ENCODE measurements around the gene IPO13.

The IPO13 gene

GRCh38 chr1:43946236-43947060 is at the start of gene IPO13:
TSS of gene IPO13 (plus strand) at chr1:43946950. CDS start at chr1:43947601, 651 bp downstream.
- peak; percentile 92 for DNase-seq

DNA sequence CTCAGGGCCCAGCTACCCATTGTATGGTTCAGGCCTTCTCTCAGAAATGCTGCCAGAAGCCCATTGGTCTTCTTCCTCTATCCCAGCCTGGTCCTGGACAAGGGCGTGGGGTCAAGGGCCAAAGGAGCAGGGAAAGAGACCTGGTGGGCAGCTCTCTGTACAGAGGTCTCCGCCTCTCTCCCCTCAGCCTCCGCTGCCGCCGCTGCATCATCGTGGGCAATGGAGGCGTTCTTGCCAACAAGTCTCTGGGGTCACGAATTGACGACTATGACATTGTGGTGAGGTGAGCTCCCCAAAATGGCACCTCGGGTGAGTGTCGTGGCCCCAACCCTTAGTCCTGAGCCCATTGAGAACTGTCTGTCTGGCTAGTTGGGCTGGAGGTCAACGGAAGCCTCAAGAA is 47.8 kb upstream of the IPO13 start:
- no peak for DNase-seq

DNA sequence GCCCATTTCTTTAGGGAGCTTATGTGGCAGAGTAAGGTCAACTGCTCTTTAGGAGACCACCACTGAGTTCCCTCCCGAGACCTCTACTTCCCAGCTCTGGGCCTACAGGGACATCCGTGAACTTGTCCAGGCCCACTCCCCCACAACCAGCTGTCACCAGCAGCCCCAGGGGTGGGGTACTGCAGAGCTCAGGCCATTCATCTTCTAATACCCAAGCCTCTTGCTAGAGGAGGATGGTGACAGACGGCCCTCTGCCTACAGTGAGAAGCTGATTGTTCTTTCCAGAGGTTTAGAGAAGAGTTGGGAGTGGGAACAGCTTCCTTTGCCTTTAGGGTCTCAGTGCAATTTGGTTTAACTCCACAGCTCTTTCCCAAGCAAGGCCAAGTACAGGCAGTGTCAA is 46.4 kb upstream of the IPO13 start:
- no peak for DNase-seq

GRCh38 chr1:43901196-43901961 is 45.4 kb upstream of the IPO13 start:
- no peak for DNase-seq

- DNase-seq: no peak
Observed at GRCh38 chr1:43902058-43902831, 44.5 kb upstream of the IPO13 start.

DNA sequence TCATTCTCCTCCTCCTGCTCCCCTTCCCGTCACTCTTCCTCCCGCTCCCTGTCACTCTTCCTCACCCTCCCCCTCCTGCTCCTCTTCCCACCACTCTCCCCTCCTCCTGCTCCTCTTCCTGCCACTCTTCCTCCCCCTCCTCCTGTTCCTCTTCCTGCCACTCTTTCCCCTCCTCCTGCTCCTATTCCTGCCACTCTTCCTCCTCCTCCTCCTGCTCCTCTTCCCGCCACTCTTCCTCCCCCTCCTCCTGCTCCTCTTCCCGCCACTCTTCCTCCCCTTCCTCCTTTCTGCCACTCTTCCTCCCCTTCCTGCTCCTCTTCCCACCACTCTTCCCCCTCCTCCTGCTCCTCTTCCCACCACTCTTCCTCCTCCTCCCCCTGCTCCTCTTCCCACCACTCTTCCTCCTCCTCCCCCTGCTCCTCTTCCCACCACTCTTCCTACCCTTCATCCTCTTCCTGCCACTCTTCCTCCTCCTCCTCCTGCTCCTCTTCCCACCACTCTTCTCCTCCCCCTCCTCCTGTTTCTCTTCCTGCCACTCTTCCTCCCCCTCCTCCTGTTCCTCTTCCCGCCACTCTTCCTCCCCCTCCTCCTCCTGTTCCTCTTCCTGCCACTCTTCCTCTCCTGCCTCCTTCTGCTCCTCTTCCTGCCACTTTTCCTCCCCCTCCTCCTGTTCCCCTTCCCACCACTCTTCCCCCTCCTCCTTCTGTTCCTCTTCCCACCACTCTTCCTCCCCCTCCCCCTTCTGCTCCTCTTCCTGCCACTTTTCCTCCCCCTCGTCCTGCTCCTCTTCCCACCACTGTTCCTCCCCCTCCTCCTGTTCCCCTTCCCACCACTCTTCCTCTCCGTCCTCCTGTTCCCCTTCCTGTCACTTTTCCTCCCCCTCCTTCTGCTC is 41.8 kb upstream of the IPO13 start:
- DNase-seq: no peak

DNA sequence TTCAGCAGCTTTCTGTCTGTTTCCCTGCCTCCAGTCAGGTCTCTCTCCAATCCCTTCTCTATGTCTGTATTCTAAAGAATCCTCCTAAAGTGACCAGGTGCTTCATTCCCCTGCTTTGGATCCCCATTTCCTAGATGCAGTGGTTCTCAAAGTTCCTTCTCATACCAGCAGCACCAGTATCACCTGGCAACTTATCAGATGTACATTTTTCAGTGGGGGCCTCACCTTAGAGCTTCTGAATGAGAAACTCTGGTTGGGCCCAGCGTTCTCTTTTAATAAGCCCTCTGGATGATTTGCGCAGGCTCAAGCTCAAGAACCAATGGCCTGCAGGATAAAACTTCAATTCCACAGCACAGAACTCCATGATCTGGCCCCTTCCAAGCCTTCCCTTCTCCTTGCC is 38.5 kb upstream of the IPO13 start:
- DNase-seq: no peak

- no peak for DNase-seq
Observed at GRCh38 chr1:43908858-43909257, 37.9 kb upstream of the IPO13 start.

- no peak for DNase-seq
Observed at GRCh38 chr1:43910343-43910742, 36.4 kb upstream of the IPO13 start.

DNA sequence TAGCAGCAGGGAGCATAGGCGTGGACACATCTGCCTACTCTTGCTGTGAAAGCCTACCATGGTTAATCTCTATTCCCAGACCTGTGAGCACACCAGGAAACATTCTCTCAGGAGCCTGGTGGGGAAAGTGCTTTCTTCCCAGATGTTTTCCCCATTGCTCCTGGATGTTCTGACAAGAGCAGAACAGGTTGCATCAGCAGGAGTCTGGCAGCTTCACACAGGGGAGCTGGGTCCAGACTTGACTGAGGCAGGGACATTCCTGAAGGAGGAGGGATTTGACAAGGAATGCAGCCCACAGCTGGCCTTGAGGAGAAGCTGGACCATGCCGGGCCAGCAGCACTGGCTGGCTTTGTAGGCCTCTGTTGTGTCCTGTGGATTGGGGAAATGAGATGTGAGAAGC is 34.1 kb upstream of the IPO13 start:
- DNase-seq: no peak

DNA sequence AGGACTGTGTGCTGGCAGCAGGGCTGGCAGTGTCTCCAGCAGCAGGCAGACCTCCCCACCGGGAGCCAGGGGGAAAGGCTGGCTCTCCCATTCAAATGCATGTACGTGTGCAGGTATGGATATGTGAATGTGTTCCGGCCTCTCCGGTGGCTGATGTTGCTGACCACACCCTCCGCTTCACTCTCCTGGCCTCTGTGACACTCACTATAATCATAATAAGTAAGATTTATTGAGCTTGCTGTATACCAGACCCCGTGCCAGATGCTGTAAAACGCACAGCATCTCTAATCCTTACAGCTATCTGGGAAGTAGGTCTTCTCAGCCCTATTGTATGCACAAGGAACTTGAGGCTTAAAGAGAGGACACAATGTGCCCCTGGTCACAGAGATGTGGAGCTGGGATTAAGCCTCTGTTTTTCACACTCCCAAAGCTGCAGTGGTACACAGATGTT is 33.7 kb upstream of the IPO13 start:
- no peak for DNase-seq

GRCh38 chr1:43913666-43914360 is 32.9 kb upstream of the IPO13 start:
- no peak for DNase-seq

GRCh38 chr1:43914576-43915525 is 31.9 kb upstream of the IPO13 start:
- DNase-seq: no peak

DNA sequence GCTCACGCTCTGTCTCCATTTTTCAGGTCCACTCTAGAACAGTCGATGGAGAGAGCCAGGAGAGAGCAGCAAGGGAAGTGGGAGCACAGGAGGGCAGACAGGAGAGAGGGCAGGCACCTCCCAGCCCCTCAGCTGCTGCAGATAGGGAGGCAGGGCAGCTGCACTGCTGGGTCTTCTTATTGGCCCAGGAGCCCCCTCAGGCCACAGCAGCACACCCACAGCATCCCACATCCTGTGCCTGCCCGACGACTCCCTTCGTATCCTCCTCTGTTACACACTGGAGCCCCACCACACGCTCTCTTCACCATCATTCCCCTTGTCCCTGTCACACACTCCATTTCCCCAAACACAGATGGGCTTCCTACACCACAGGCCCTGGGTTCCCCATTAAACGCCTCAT is 26.8 kb upstream of the IPO13 start:
- DNase-seq: no peak

GRCh38 chr1:43921022-43921421 is 25.7 kb upstream of the IPO13 start:
- no peak for DNase-seq

DNA sequence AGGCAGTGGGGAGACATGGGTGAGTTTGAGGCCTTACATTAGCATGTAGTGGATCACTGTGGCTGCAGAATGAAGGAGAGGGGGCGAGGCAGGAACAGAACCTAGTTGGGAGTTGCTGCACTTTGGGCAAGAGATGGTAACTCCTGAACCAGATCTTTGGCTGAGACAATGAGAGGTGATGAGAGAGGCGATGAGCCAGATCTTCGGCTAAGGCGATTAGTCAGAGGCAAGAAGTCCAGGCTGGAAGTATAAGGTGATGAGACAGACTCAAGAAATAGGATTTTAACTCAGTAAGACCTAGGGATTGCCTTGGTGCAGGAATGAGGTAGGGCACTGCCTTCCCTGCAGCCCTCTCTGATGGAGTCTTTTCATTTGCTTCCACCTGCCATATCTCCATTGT is 22.2 kb upstream of the IPO13 start:
- DNase-seq: no peak

DNA sequence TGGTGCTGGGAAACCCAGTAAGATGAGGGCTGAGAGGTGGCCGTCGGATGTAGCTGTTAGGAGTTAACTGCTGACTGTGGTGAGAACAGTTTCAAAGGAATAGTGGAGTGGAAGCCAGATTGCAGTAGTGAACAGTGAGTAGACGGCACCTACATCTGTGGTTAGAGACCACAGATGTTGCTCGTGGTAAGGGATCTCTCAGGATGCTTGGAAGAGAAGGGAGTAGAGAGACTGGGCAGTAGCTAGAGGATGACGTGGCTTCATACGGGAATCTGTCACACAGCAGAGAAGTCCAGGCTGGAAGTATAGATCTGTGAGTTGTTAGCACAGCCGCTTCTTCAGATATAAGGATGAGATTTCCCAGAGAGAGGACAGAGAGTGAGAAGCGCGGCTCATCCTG is 20.9 kb upstream of the IPO13 start:
- no peak for DNase-seq

DNA sequence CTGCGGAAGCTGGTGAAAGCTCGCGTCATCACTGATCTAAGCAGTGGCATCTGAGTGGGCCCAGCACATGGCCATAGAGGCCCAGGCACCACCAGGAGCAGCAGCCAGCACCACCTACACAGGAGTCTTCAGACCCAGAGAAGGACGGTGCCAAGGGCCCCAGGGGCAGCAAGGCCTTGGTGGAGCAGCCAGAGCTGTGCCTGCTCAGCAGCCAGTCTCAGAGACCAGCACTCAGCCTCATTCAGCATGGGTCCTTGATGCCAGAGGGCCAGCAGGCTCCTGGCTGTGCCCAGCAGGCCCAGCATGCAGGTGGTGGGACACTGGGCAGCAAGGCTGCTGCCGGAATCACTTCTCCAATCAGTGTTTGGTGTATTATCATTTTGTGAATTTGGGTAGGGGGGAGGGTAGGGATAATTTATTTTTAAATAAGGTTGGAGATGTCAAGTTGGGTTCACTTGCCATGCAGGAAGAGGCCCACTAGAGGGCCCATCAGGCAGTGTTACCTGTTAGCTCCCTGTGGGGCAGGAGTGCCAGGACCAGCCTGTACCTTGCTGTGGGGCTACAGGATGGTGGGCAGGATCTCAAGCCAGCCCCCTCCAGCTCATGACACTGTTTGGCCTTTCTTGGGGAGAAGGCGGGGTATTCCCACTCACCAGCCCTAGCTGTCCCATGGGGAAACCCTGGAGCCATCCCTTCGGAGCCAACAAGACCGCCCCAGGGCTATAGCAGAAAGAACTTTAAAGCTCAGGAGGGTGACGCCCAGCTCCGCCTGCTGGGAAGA is 16.4 kb upstream of the IPO13 start:
- DNase-seq: no peak

DNA sequence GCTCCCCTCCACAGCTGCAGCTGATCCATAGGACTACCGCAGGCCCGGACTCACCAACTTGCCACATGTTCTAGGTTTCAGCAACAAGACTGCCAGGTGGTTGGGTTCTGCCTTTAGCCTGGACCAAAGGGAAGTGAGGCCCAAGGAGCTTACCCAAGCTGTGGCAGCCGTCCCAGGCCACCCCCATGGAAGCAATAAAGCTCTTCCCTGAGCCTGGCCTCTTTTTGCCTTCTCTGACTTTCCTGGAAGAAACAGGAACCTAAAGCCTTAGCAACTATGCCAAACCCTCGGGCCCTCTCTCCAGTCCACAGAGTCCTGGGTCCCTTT is 15.8 kb upstream of the IPO13 start:
- DNase-seq: peak; percentile 88
